IPS-15b (cell line): ENCODE measurements around the gene LHPP.
"Not testable (repeated sequence)": the region's sequence is repeated elsewhere in the genome, so short reads cannot be mapped to it uniquely, and the experiment has no call there.

Experiments
- H3K27me3 ChIP-seq: one replicate; pipeline ENCODE4 v1.6.1; 2013; ENCODE audit warnings: low read length; ENCODE audit not compliant: control insufficient read depth, insufficient read depth
- H3K36me3 ChIP-seq: one replicate; pipeline ENCODE4 v1.6.1; 2013; ENCODE audit warnings: low read length; ENCODE audit not compliant: control insufficient read depth, insufficient read depth
- H3K4me1 ChIP-seq: one replicate; pipeline ENCODE4 v1.6.1; 2013; ENCODE audit warnings: mild to moderate bottlenecking, low read length; ENCODE audit not compliant: control insufficient read depth, insufficient read depth
- H3K4me3 ChIP-seq: one replicate; pipeline ENCODE4 v1.5.1; 2013; ENCODE audit warnings: low read depth, low read length
- H3K9ac ChIP-seq: one replicate; pipeline ENCODE4 v1.6.1; 2013; ENCODE audit warnings: low read depth, mild to moderate bottlenecking, low read length
- H3K9me3 ChIP-seq: one replicate; pipeline ENCODE4 v1.6.1; 2013; ENCODE audit warnings: mild to moderate bottlenecking, low read length; ENCODE audit not compliant: control insufficient read depth, insufficient read depth

Gene LHPP

DNA sequence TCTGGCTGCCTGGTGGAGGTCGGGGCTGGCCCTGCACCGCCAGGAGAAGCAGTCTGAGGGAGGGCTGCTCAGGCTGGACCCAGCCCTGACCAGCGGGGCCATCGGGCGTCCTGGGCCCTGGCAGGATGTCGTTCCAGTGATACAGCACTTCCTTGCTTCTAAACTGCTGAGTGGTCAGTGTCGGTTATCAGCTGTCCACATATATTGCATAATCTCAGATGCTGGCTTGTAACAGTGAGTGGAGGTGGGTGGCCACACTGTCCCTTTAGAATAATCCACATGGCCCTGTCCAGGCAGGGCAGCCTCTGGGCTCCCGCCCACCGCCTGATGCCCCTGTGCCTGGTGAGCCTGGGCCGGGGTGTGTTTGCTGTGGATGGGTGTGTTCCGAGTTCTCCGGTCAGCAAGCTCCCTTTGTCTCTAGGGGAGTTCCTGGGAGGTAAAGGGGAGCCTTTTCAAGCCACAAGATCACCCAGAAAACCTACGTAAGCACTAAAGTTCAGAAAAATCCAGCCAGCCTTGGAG, 86.1 kb downstream of the LHPP start:
- no peaks in the 10 kb centered on the region for H3K36me3 ChIP-seq
- no peaks in the 10 kb centered on the region for H3K9me3 ChIP-seq
- H3K9ac ChIP-seq: no peak overlapping the region
- no peak overlapping the region for H3K4me3 ChIP-seq
- no peaks in the 10 kb centered on the region for H3K4me1 ChIP-seq
- H3K27me3 ChIP-seq: no peaks in the 10 kb centered on the region

DNA sequence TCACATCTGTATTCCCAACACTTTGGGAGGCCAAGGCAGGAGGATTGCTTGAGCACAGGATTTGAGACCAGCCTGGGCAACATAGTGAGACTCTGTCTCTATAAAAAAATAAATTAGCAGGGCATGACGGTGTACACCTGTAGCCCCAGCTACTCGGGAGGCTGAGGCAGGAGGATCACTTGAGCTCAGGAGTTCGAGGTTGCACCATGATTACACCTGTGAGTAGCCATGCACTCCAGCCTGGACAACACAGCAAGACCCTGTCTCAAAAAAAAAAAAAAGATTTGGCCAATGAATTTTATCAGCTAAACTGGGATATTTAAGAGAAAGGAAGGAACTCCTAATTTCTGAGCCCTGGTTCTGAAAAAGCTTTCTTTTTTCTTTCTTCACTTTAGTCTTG, 87.5 kb downstream of the LHPP start:
- not testable (repeated sequence) for H3K4me3 ChIP-seq, H3K27me3 ChIP-seq, H3K36me3 ChIP-seq, H3K9me3 ChIP-seq, H3K9ac ChIP-seq, H3K4me1 ChIP-seq

DNA sequence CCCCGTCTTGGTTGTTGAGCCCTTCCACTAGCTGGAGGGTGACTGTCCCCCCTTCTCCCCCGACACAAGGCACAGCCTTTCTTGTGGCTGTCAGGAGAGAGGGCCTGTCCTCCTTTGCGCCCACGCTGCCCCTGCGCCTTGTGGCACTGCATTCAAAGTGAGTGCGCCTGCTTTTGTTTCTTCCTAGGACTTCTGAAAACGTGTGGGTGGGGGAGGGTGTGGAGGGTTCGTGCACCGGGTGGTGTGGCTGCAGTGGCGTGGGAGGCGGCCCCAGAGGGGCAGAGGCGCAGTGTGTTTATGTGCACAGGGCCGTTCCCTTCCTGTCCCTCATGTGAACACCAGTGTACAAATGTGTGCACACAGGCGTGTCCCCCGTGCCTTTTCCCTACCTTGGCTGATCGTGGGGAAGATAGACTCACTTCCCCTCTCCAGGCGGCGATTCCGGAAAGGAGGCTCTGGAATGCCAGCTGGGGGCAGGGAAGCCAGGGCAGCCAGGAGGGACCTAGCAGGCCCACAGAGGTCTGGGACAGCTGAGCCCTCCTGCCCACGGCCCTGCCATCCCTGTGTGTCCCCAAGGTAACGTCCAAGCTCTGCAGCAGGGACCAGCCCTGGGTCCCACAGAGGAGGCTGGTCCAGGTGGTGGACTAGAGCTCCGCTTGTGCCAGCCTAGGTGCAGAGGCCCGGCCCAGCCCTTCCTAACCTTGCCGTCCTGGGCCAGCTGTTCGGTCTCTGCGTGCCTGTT, 88.8 kb downstream of the LHPP start:
- Histone ChIP-seq H3K27me3 (no peaks in the 10 kb centered on the region), H3K36me3 (no peaks in the 10 kb centered on the region), H3K4me1 (no peaks in the 10 kb centered on the region), H3K9ac (no peak overlapping the region), H3K9me3 (no peaks in the 10 kb centered on the region), H3K4me3 (no peak overlapping the region)

DNA sequence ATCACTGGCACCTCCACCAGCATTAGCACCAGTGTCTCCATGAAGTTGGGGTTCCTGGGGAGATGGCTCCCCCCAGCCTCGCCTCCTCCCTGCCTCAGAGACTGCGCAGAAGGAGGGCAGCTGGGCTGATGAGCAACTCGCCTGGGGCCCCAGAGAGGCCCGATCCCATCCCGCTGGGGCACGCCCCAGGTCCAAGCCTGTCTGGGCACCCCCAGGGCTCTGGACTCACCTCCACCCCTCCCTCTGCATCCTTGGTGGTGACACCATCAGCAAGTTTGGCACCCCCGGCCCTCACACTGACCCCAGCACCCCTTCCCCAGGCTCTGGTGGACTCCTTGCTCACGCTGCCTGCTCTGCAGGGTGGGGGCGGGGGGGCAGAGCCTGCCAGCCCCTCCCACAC, 89.5 kb downstream of the LHPP start:
- no peaks in the 10 kb centered on the region for H3K4me1 ChIP-seq
- no peak overlapping the region for H3K4me3 ChIP-seq
- no peaks in the 10 kb centered on the region for H3K27me3 ChIP-seq
- H3K9me3 ChIP-seq: no peaks in the 10 kb centered on the region
- no peak overlapping the region for H3K9ac ChIP-seq
- no peaks in the 10 kb centered on the region for H3K36me3 ChIP-seq

DNA sequence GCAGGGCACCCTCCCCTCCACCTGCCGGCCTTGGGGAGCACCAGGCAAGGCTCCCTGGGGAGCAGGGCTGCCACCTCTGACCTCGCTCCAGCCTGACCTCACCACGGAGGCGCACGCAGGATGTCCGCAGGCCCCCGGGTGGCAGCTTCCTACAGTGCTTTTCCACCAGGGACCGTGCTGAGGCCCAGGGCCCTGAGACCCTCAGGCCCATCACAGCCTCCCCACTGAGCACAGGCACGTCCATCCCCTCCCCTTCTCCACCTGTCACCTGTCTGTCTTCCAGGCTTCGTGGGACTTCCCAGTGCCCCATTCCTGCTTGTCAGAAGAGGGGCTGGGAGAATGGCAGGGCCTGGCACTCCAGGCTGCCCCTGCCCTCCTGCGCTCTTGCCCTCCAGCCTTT, 90.1 kb downstream of the LHPP start:
- no peak overlapping the region for H3K4me3 ChIP-seq
- H3K27me3 ChIP-seq: no peaks in the 10 kb centered on the region
- no peak overlapping the region for H3K9ac ChIP-seq
- H3K4me1 ChIP-seq: no peaks in the 10 kb centered on the region
- H3K36me3 ChIP-seq: no peaks in the 10 kb centered on the region
- H3K9me3 ChIP-seq: no peaks in the 10 kb centered on the region

DNA sequence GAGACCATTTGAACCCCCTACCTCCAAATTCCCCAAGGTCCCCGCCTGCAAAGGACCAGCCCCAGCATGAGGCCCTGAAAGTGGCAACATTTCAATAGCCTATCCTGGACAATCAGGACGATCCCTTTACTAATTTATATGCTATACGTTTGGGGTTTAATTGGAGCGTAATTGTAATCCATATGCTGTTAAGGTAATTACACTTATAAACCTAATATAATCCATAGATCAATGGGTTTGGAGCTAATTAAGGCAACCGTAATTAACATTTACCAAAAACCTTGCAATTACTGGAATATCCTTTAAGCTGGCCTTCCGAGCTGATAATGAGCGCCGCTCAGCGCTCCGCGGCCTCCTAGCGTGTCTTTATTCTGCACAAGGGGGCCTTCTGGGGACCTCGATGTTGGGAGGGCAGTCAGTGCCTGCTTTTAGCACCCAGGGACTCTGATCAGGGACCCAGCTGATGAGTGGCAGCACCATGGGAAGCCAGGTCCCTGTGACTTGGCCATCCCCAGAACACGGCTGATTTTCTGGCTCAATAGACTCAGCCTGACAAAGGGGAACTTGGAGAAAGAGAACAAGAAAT, 91.2 kb downstream of the LHPP start:
- H3K9me3 ChIP-seq: no peaks in the 10 kb centered on the region
- no peaks in the 10 kb centered on the region for H3K4me1 ChIP-seq
- H3K9ac ChIP-seq: no peak overlapping the region
- H3K4me3 ChIP-seq: no peak overlapping the region
- H3K27me3 ChIP-seq: no peaks in the 10 kb centered on the region
- no peaks in the 10 kb centered on the region for H3K36me3 ChIP-seq

DNA sequence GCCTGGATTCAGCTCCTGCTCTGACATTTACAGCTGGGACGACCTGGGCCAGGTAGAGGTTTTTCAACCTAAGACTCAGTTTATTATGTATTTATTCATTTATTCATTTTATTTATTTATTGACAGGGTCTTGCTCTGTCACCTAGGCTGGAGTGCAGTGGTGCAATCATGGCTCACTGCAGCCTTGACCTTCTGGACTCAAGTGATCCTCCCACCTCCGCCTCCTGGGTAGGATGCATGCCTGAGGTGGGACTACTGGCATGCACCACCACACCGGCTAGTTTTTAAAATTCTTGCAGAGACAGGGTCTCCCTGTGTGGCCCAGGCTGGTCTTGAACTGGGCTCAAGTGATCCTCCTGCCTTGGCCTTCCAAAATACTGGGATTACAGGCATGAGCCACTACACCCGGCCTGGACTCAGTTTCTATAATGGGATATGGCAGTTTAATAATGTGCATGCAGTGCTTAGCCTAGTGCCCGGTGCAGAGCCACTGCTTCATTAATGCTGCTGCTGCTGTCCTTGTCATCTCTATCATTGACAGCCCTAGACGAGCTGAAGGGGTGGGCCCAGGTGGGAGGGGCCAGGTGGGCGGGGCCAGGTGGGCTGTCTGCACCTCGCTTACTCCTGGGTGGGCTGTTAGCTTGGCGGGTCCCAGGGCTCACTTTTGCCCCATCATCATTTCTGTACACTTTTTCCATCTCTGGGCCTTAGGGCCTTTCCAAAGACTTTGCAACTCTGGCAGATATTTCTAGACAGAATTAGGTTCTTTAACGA, 92.6 kb downstream of the LHPP start:
- H3K27me3 ChIP-seq: no peaks in the 10 kb centered on the region
- no peaks in the 10 kb centered on the region for H3K36me3 ChIP-seq
- no peaks in the 10 kb centered on the region for H3K9me3 ChIP-seq
- H3K4me3 ChIP-seq: no peak overlapping the region
- no peaks in the 10 kb centered on the region for H3K4me1 ChIP-seq
- no peak overlapping the region for H3K9ac ChIP-seq

DNA sequence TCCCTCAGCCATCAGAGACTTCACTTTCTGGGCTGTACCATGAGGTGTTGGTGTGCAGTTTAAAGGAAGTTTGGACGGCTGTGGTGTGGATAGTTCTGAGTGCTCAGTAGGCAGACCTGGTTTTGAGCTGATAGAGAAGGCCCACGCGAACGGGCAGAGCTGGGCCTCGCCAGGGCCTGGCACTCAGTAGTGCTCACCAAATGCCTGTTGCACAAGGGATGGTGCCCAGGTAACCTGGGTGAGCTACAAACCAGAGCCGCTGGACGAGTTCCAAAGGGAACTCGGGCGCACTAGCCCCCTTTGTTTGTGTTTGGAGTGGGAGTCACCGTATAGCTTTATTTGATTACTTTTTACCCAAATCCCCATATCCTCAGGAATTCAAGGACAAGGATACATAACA, 95.5 kb downstream of the LHPP start:
- Histone ChIP-seq H3K9me3 (no peaks in the 10 kb centered on the region), H3K36me3 (no peaks in the 10 kb centered on the region)

DNA sequence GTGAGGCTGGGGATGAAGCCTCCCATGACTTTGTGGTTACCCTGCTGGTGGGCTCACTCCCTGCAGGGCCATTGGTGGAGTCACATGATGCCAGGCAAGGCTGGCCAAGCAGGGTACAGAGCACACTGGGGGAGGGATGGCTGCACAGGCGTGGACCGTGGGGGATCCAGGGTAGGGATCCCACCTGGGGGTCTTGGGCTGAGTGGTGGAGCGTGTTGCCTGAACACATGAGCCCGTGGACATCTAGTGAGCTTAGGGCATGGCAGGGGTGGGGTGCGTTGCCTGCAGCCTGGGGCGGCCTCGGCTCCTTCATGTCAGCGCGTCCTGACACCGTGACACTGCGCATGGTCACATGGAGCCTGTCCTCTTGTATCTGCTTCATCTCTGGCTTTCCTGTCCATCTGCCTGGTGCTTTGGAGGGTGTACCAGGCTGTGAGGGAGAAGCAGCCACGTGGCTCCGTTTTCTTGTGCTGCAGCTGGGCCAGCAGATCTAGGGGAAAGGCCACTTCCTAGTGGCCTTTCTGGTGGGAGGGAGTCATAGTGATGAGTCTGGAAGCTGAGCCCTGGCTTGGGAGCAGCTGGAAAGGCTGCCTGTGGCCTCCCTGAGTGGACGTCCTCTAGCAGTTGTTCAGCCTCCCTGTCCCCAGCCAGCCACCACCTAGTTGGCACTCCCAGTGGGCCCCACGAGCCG, 96.2 kb downstream of the LHPP start:
- Histone ChIP-seq H3K36me3 (no peaks in the 10 kb centered on the region), H3K4me3 (no peak overlapping the region), H3K27me3 (no peaks in the 10 kb centered on the region), H3K9me3 (no peaks in the 10 kb centered on the region), H3K9ac (no peak overlapping the region), H3K4me1 (no peaks in the 10 kb centered on the region)

More for the DNA sequence above, 95.5 kb downstream of the LHPP start:
- Histone ChIP-seq H3K4me3 (no peak overlapping the region), H3K9ac (no peak overlapping the region), H3K27me3 (no peaks in the 10 kb centered on the region), H3K4me1 (no peaks in the 10 kb centered on the region)

DNA sequence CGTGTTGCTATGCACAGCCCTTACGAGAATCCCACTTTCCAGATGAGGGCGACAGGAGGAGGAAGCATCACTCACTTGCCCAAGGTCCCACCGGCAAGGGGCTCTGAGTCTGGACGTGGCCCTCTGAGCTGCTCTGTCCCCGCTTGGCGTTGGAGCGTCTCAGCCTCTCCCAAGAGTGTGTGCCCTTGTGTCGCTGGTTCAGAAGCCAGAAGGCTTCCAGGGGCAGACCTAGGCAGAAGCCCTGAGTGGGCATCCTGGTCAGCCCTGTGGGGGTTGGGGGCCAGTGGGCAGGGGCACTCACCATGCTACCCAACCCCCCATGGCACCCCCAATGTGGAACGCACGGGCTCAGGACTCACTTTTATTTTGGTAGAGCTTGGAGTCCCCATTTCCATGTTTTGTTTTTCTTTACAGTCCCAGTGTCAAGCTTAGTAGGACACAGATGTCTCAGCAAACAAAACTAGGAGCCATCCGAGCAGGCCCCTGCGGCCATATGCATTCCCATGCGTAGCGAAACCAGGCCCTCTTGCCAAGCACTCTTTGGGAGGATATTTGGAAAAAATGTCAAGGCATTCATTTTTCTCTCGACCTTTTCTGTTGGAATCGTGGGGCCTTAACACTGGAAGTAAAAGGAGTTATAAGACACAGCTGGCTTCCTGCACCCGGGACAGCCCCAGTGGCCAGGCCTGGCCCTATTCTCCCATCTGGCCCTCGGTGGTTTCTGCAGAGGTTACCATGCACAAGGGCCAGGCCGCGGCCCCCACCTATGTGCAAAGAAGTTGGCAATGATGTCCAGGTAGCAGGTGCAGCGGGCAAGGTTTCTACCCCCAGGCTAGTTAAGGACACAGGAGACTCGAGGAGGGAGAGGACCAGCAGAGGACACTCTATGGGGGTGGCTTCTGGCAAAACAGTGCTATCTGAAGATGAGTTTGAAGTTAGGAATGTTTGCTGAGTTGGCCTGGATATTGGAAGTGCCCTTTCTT, 97.0 kb downstream of the LHPP start:
- H3K4me3 ChIP-seq: no peak overlapping the region

More for the DNA sequence above, 97.0 kb downstream of the LHPP start:
- Histone ChIP-seq H3K4me1 (no peaks in the 10 kb centered on the region), H3K9ac (no peak overlapping the region), H3K36me3 (no peaks in the 10 kb centered on the region), H3K9me3 (no peaks in the 10 kb centered on the region), H3K27me3 (no peaks in the 10 kb centered on the region)
